ENCODE measurements around the gene S100A10. TPM values are rescaled to one million over a fixed set of nuclear protein-coding genes. Genes with fewer than 3 reads are reported as not detected.

S100A10 gene, protein sequence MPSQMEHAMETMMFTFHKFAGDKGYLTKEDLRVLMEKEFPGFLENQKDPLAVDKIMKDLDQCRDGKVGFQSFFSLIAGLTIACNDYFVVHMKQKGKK
- polyA plus RNA-seq = 16.5 and 24.5 TPM in 2 replicates
- polyA minus RNA-seq = 11.7 and 16.2 TPM in 2 replicates

DNA sequence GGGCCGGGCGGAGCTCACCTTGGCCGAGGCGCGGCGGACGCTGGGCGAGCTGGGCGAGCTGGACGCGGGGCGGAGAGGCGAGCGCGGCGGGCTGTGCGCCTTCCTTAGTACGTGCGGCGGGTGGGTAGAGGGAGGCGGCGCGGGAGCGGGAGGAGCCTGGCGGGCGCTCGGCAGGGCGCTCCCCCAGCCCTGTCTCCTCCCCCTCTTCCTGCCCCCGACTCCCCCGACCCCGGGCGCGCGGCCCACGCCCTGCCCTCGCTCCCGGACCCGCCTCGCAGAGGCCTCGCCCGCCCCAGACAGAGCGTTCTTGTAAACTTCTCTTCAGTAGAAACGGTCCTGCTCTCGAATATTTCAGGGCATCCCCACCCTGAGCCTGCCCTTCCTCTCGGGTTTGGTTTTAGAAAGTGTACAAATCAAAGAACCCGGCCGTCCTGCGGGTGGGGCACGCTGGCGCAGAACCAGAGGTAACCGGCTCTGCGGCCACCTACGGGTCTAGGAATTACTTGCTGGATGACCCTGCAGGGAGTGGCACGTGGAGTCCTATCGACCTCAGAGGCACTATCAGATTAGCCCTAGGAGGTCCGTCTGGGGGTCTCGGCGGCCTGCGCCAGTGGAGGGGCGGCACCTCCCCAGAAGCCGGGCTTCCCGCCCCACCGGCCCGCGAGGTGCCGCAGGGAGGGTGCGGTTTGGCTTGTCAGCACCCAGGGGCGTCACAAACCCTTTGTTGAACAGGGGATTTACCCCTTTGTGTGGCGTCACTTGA, at the start of gene S100A10:
TSS of gene S100A10 (minus strand) at position 126 of the 763 bp plus-strand sequence. CDS start 7,629 bp downstream, outside the sequence.
- Histone ChIP-seq H3F3A (ENCODE audit: insufficient read depth, low read length, poor library complexity, severe bottlenecking) (no peaks in the 10 kb centered on the region), H3K27me3 (ENCODE audit: insufficient read depth, low read depth, low read length) (peaks cover 77% of the 10 kb centered on the region), H4K20me1 (ENCODE audit: insufficient read depth) (no peaks in the 10 kb centered on the region), H3K27ac (ENCODE audit: low read length) (no peak within 1 kb of the TSS), H3K9me2 (ENCODE audit: insufficient read depth, low read length) (no peaks in the 10 kb centered on the region), H3K9ac (ENCODE audit: low read length) (peak within 1 kb of the TSS; percentile 62), H3K4me2 (ENCODE audit: low read length) (no peak within 1 kb of the TSS), H3K4me3 (ENCODE audit: low read length) (peak within 1 kb of the TSS; percentile 72), H3K36me3 (ENCODE audit: insufficient read depth, low read length) (no peaks in the 10 kb centered on the region), H3K79me2 (replicated peaks; ENCODE audit: insufficient read depth, low read length) (no peaks in the 10 kb centered on the region), H3K9me3 (ENCODE audit: low read length) (no peaks in the 10 kb centered on the region), H2AFZ (ENCODE audit: low read depth, low read length) (peak within 1 kb of the TSS; percentile 32)
- TF ChIP-seq, protein P1, sequence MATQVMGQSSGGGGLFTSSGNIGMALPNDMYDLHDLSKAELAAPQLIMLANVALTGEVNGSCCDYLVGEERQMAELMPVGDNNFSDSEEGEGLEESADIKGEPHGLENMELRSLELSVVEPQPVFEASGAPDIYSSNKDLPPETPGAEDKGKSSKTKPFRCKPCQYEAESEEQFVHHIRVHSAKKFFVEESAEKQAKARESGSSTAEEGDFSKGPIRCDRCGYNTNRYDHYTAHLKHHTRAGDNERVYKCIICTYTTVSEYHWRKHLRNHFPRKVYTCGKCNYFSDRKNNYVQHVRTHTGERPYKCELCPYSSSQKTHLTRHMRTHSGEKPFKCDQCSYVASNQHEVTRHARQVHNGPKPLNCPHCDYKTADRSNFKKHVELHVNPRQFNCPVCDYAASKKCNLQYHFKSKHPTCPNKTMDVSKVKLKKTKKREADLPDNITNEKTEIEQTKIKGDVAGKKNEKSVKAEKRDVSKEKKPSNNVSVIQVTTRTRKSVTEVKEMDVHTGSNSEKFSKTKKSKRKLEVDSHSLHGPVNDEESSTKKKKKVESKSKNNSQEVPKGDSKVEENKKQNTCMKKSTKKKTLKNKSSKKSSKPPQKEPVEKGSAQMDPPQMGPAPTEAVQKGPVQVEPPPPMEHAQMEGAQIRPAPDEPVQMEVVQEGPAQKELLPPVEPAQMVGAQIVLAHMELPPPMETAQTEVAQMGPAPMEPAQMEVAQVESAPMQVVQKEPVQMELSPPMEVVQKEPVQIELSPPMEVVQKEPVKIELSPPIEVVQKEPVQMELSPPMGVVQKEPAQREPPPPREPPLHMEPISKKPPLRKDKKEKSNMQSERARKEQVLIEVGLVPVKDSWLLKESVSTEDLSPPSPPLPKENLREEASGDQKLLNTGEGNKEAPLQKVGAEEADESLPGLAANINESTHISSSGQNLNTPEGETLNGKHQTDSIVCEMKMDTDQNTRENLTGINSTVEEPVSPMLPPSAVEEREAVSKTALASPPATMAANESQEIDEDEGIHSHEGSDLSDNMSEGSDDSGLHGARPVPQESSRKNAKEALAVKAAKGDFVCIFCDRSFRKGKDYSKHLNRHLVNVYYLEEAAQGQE (IDR thresholded peaks at IDR 0.05; ENCODE audit: borderline replicate concordance) = no peak
- TF ChIP-seq, protein P2, sequence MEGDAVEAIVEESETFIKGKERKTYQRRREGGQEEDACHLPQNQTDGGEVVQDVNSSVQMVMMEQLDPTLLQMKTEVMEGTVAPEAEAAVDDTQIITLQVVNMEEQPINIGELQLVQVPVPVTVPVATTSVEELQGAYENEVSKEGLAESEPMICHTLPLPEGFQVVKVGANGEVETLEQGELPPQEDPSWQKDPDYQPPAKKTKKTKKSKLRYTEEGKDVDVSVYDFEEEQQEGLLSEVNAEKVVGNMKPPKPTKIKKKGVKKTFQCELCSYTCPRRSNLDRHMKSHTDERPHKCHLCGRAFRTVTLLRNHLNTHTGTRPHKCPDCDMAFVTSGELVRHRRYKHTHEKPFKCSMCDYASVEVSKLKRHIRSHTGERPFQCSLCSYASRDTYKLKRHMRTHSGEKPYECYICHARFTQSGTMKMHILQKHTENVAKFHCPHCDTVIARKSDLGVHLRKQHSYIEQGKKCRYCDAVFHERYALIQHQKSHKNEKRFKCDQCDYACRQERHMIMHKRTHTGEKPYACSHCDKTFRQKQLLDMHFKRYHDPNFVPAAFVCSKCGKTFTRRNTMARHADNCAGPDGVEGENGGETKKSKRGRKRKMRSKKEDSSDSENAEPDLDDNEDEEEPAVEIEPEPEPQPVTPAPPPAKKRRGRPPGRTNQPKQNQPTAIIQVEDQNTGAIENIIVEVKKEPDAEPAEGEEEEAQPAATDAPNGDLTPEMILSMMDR (IDR thresholded peaks at IDR 0.05; ENCODE audit: poor library complexity, severe bottlenecking) = no peak
- no peak for TF ChIP-seq POLR2AphosphoS5 (IDR thresholded peaks at IDR 0.05)

DNA sequence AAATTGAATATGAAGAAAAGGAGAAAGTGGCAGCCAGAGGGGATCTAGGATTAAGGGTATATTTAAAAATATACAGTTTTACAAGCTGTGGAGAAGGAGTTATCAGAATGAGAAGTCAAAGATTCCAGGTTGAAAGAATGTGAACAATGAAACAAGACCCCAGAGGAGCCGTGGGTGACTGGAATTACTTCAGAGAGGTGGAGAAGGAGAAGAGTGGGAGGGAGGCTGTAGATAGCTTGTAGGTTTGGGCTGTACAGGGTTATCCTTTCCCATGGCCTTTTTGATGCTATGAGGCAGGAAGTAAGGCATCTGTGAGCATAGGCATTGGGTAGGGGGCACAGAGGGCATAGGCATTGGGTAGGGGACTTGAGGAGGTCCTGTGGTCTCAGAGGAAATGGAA, 48.4 kb upstream of the S100A10 start:
- Histone ChIP-seq H3K9ac (ENCODE audit: low read length) (no peak overlapping the region), H3K27me3 (ENCODE audit: insufficient read depth, low read depth, low read length) (peaks cover 22% of the 10 kb centered on the region), H3K4me2 (ENCODE audit: low read length) (no peak overlapping the region)

More for the DNA sequence above, 48.4 kb upstream of the S100A10 start:
- Histone ChIP-seq H3F3A (ENCODE audit: insufficient read depth, low read length, poor library complexity, severe bottlenecking) (no peaks in the 10 kb centered on the region), H3K79me2 (replicated peaks; ENCODE audit: insufficient read depth, low read length) (no peaks in the 10 kb centered on the region), H3K9me2 (ENCODE audit: insufficient read depth, low read length) (no peaks in the 10 kb centered on the region), H3K36me3 (ENCODE audit: insufficient read depth, low read length) (no peaks in the 10 kb centered on the region), H4K20me1 (ENCODE audit: insufficient read depth) (no peaks in the 10 kb centered on the region), H3K9me3 (ENCODE audit: low read length) (peaks cover 4% of the 10 kb centered on the region), H3K27ac (ENCODE audit: low read length) (no peak overlapping the region), H2AFZ (ENCODE audit: low read depth, low read length) (no peak overlapping the region), H3K4me3 (ENCODE audit: low read length) (no peak overlapping the region)
- TF ChIP-seq, protein P2 (IDR thresholded peaks at IDR 0.05; ENCODE audit: poor library complexity, severe bottlenecking) = no peak
- TF ChIP-seq SMC3 (conservative IDR thresholded peaks at IDR 0.05; ENCODE audit: poor library complexity) (no peak), EP300 (conservative IDR thresholded peaks at IDR 0.05; ENCODE audit: poor library complexity, severe bottlenecking) (no peak), RAD21 (conservative IDR thresholded peaks at IDR 0.05) (no peak), MXI1 (conservative IDR thresholded peaks at IDR 0.05; ENCODE audit: poor library complexity, severe bottlenecking) (no peak), POLR2AphosphoS5 (IDR thresholded peaks at IDR 0.05) (no peak), TAF1 (IDR thresholded peaks at IDR 0.05; ENCODE audit: low read depth) (no peak), EZH2 (IDR thresholded peaks at IDR 0.05; ENCODE audit: borderline replicate concordance, insufficient read depth, low read length, poor library complexity, severe bottlenecking) (no peak)
- TF ChIP-seq, protein P1 (IDR thresholded peaks at IDR 0.05; ENCODE audit: borderline replicate concordance) = no peak
